Measurements from ENCODE around the gene REEP1.

Gene REEP1

DNA sequence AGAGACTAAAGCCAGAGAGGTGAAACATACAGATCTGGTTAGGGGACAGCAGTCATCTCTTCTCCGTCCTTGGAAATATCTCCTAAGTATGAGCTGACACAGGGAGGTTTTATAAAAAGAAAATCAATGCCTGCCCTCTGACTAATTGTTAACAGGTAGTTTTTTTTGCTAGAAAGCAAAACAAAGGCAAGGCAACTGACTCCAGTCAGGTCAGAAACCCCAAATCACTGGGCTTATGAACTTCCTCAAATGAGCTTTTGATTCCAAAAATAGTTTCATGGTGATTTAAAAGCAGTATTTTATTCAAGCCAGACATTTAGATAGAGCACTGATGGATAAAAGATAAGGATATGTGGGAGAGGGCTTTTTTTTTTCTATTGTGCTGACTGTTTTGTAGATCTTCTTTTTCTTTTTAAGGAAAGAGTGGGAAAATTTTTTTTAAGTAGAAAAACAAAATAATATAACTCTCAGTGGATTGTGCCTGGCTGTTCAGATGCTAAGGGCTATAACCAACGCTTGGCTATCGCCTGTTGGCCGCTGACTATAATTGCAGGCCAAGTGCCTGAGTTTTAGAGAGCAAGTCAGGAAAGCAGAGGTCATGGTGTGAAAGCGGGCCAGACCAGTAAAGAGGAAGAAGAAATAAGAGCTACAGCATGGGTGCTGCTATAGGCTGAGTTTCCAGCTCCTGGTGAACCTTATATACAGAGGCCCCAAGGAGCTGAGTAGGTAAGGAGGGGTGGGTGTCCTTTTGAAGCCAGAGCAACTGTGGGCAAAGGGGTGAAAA, 93.3 kb downstream of the REEP1 start:
- DNase-seq (ENCODE audit: low read depth), result peak; percentile 53

DNA sequence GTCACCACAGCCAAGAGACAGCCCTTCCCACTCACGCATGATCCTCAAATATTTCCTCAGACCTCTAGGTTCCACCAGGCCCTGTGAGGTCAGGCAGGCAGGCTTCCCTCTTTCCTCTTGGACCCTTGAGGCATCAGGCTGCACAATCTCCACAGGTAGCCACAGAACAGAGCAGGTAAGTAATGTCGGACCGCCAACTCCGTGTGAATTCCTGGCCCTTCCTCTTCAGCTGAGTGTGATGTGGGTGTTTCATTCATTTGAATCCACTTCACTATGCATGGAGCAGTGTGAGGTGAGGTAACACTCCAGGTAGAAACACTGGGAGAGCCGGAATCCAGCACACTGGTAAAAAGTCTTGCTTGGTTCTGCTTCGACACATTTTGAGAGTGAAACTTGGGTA, 94.2 kb downstream of the REEP1 start:
- DNase-seq (ENCODE audit: low read depth), result no peak
- TF ChIP-seq, protein P1, sequence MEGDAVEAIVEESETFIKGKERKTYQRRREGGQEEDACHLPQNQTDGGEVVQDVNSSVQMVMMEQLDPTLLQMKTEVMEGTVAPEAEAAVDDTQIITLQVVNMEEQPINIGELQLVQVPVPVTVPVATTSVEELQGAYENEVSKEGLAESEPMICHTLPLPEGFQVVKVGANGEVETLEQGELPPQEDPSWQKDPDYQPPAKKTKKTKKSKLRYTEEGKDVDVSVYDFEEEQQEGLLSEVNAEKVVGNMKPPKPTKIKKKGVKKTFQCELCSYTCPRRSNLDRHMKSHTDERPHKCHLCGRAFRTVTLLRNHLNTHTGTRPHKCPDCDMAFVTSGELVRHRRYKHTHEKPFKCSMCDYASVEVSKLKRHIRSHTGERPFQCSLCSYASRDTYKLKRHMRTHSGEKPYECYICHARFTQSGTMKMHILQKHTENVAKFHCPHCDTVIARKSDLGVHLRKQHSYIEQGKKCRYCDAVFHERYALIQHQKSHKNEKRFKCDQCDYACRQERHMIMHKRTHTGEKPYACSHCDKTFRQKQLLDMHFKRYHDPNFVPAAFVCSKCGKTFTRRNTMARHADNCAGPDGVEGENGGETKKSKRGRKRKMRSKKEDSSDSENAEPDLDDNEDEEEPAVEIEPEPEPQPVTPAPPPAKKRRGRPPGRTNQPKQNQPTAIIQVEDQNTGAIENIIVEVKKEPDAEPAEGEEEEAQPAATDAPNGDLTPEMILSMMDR (IDR thresholded peaks at IDR 0.05; ENCODE audit: insufficient read depth, low read depth, low read length, missing control alignments), result no peak
- H3K4me3 ChIP-seq (ENCODE audit: low read depth, low read length), result no peak overlapping the region

More for the DNA sequence above, 93.3 kb downstream of the REEP1 start:
- TF ChIP-seq, protein P1 (IDR thresholded peaks at IDR 0.05; ENCODE audit: insufficient read depth, low read depth, low read length, missing control alignments), result no peak
- H3K4me3 ChIP-seq (ENCODE audit: low read depth, low read length), result no peak overlapping the region

DNA sequence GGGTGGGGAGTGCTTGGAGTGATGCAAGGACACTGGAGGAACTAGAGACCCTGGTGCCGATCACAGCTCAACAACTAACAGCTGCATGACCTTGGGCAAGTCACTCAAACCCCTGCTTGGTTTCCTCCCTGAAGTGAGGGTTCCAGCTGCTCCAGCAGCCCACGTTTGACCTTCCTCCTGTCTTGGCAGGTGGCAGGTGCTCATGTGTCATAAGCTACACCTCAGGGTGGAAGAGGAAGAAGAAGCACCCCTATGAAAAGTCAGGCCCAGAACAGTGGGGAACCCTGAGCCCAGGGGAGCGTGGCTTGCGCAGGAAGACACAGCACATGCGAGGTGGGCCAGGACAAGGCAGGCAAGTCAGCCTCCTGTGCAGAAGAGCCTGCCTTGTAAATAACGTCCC, 95.8 kb downstream of the REEP1 start:
- TF ChIP-seq, protein P1 (IDR thresholded peaks at IDR 0.05; ENCODE audit: insufficient read depth, low read depth, low read length, missing control alignments), result no peak
- no peak overlapping the region for H3K4me3 ChIP-seq (ENCODE audit: low read depth, low read length)
- no peak for DNase-seq (ENCODE audit: low read depth)

GRCh38 chr2:86240251-86240650, 97.2 kb downstream of the REEP1 start:
- TF ChIP-seq, protein P1 (IDR thresholded peaks at IDR 0.05; ENCODE audit: insufficient read depth, low read depth, low read length, missing control alignments), result no peak
- H3K4me3 ChIP-seq (ENCODE audit: low read depth, low read length), result no peak overlapping the region
- DNase-seq (ENCODE audit: low read depth), result no peak

DNA sequence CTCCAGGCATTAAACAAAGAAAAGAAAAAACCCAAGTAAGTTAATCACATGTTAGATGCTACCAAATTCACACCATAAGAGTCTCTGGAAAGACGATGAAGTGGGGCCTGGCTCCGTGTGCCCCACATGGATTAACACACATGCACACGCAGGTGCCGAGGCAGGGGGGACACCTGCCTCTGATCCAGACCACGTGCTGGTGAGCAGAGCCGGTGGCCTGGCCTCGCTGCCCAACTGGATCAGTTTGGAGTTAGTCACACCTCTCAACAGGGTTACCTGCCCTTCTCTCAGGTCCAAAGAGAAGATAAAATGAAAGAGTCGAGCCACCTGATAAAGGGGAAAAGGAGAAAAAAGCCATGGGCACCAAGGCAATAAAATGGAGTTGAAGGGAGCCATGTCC, 97.7 kb downstream of the REEP1 start:
- TF ChIP-seq, protein P1 (IDR thresholded peaks at IDR 0.05; ENCODE audit: insufficient read depth, low read depth, low read length, missing control alignments), result no peak
- no peak for DNase-seq (ENCODE audit: low read depth)
- H3K4me3 ChIP-seq (ENCODE audit: low read depth, low read length), result no peak overlapping the region

DNA sequence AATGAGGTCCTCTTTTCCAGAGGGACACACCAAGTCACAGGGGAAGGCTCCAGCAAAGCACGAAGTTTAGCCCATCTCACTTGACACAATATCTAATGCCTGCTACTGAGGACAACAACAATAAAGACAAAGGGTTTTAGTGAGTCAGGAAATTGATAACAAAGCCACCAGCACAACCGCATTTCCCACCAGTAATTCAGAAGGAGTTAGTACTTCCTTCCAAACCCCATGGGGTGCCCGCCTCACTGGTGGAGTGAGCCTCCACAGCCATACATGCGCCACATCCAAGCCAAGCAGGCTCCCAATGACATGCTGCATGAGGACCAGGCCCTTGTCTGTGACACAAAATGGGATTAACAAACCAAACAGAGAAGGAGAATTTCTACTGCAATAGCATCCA, 98.1 kb downstream of the REEP1 start:
- TF ChIP-seq, protein P1 (IDR thresholded peaks at IDR 0.05; ENCODE audit: insufficient read depth, low read depth, low read length, missing control alignments), result no peak

GRCh38 chr2:86238354-86238753, 99.1 kb downstream of the REEP1 start:
- H3K4me3 ChIP-seq (ENCODE audit: low read depth, low read length), result no peak overlapping the region
- DNase-seq (ENCODE audit: low read depth), result peak; percentile 86
- TF ChIP-seq, protein P1 (IDR thresholded peaks at IDR 0.05; ENCODE audit: insufficient read depth, low read depth, low read length, missing control alignments), result no peak

More for the DNA sequence above, 98.1 kb downstream of the REEP1 start:
- no peak for DNase-seq (ENCODE audit: low read depth)
- no peak overlapping the region for H3K4me3 ChIP-seq (ENCODE audit: low read depth, low read length)

All from GM12865 (cell line).